Measurements from ENCODE around the gene RETREG3. TPM values are rescaled to one million over a fixed set of nuclear protein-coding genes. Genes with fewer than 3 reads are reported as not detected.

RETREG3 gene
- total RNA-seq, 1 experiment from 2014 or later: 59.0 TPM

DNA sequence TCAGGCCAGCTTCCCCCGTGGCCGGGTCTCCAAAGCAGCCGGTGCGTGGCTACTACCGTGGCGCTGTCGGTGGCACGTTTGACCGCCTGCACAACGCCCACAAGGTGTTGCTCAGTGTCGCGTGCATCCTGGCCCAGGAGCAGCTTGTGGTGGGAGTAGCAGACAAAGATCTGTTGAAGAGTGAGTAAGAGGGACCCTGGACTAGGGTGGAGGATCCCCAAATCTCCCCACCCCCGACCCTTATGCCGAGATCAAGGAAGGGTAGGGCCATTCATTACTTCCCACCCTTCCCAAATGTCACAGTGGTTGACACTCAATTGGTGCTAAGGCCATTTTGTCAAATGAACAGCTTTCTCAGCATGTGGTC, 46.0 kb downstream of the RETREG3 start:
- Mint-ChIP-seq H3K36me3 (ENCODE audit: insufficient read depth, unreplicated experiment) (peaks cover 72% of the 10 kb centered on the region), H3K27ac (ENCODE audit: unreplicated experiment) (peak overlapping the region; percentile 93), H3K4me1 (ENCODE audit: low read depth, unreplicated experiment) (peaks cover 21% of the 10 kb centered on the region), H3K4me3 (ENCODE audit: unreplicated experiment) (peak overlapping the region; percentile 77), H3K27me3 (ENCODE audit: insufficient read depth, unreplicated experiment) (no peaks in the 10 kb centered on the region), H3K9me3 (ENCODE audit: unreplicated experiment) (no peaks in the 10 kb centered on the region)
- DNase-seq: no peak
- intact Hi-C loops (cut with micrococcal nuclease; ENCODE audit: unreplicated experiment): no loop called here
- BruUV-seq (replicated peaks): no TSS peak
- ChIA-PET POLR2A (interaction anchor here (0.6 kb wide), 1 partner anchor 27 kb away, joined by 3 read pairs; the partner anchor contains the start of gene NAGLU), CTCF (no interaction called here)
- Histone ChIP-seq H3K36me3 (ENCODE audit: control insufficient read depth, insufficient read depth, low read length) (peaks cover 4% of the 10 kb centered on the region; the same call in 1 of the 2 replicates), H3K27me3 (replicated peaks; ENCODE audit: control insufficient read depth, insufficient read depth, low read length) (no peaks in the 10 kb centered on the region), H3K4me3 (ENCODE audit: low read depth, low read length) (peak overlapping the region; percentile 78), H3K9me3 (no peaks in the 10 kb centered on the region), H3K4me1 (peaks cover 13% of the 10 kb centered on the region)
- TF ChIP-seq, protein P1, sequence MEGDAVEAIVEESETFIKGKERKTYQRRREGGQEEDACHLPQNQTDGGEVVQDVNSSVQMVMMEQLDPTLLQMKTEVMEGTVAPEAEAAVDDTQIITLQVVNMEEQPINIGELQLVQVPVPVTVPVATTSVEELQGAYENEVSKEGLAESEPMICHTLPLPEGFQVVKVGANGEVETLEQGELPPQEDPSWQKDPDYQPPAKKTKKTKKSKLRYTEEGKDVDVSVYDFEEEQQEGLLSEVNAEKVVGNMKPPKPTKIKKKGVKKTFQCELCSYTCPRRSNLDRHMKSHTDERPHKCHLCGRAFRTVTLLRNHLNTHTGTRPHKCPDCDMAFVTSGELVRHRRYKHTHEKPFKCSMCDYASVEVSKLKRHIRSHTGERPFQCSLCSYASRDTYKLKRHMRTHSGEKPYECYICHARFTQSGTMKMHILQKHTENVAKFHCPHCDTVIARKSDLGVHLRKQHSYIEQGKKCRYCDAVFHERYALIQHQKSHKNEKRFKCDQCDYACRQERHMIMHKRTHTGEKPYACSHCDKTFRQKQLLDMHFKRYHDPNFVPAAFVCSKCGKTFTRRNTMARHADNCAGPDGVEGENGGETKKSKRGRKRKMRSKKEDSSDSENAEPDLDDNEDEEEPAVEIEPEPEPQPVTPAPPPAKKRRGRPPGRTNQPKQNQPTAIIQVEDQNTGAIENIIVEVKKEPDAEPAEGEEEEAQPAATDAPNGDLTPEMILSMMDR (IDR thresholded peaks at IDR 0.05; ENCODE audit: insufficient read depth in 1 of 2, low read depth in 1 of 2, low read length in 1 of 2, severe bottlenecking in 1 of 2, unreplicated experiment in 1 of 2): no peak

DNA sequence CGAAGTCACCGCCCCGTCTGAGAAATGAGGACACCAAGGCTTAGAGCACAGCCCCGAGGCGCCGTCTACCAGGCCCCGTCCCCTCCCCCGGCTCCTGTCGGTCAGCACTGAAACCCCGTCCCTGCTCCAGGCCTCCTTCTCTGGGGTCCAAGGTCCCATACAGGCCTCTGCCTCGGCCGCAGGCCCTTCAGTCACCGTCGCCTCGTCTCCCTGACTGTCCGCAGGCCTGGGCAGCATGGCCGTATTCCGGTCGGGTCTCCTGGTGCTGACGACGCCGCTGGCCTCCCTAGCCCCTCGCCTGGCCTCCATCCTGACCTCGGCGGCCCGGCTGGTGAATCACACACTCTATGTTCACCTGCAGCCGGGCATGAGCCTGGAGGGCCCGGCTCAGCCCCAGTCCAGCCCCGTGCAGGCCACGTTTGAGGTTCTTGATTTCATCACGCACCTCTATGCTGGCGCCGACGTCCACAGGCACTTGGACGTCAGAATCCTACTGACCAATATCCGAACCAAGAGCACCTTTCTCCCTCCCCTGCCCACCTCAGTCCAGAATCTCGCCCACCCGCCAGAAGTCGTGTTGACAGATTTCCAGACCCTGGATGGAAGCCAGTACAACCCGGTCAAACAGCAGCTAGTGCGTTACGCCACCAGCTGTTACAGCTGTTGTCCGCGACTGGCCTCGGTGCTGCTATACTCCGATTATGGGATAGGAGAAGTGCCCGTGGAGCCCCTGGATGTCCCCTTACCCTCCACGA, 46.6 kb downstream of the RETREG3 start:
- Mint-ChIP-seq H3K4me3 (ENCODE audit: unreplicated experiment) (peak overlapping the region; percentile 77), H3K4me1 (ENCODE audit: low read depth, unreplicated experiment) (peaks cover 16% of the 10 kb centered on the region), H3K27ac (ENCODE audit: unreplicated experiment) (peak overlapping the region; percentile 93), H3K27me3 (ENCODE audit: insufficient read depth, unreplicated experiment) (no peaks in the 10 kb centered on the region), H3K9me3 (ENCODE audit: unreplicated experiment) (no peaks in the 10 kb centered on the region), H3K36me3 (ENCODE audit: insufficient read depth, unreplicated experiment) (peaks cover 68% of the 10 kb centered on the region)
- POLR2A ChIA-PET: interaction anchor here (0.6 to 0.9 kb wide), 2 partner anchors 27 kb away, joined by 3 to 4 read pairs; partner anchors contain the start of gene NAGLU
- CTCF ChIA-PET: no interaction called here
- no peaks in the 10 kb centered on the region for H3K27me3 ChIP-seq (replicated peaks; ENCODE audit: control insufficient read depth, insufficient read depth, low read length)
- H3K4me3 ChIP-seq (ENCODE audit: low read depth, low read length): peak overlapping the region; percentile 78
- no peaks in the 10 kb centered on the region for H3K9me3 ChIP-seq
- H3K4me1 ChIP-seq: peaks cover 13% of the 10 kb centered on the region
- intact Hi-C loops (cut with micrococcal nuclease; ENCODE audit: unreplicated experiment): loop anchor here (1.0 kb wide), 1 partner anchor 15 kb away; the partner anchor contains the start of gene PSMC3IP
- peaks cover 4% of the 10 kb centered on the region; the same call in 1 of the 2 replicates for H3K36me3 ChIP-seq (ENCODE audit: control insufficient read depth, insufficient read depth, low read length)
- TSS peak; percentile 56 for BruUV-seq (replicated peaks)
- DNase-seq: peak; percentile 62 to 71
- TF ChIP-seq, protein P1 (IDR thresholded peaks at IDR 0.05; ENCODE audit: insufficient read depth in 1 of 2, low read depth in 1 of 2, low read length in 1 of 2, severe bottlenecking in 1 of 2, unreplicated experiment in 1 of 2): no peak

DNA sequence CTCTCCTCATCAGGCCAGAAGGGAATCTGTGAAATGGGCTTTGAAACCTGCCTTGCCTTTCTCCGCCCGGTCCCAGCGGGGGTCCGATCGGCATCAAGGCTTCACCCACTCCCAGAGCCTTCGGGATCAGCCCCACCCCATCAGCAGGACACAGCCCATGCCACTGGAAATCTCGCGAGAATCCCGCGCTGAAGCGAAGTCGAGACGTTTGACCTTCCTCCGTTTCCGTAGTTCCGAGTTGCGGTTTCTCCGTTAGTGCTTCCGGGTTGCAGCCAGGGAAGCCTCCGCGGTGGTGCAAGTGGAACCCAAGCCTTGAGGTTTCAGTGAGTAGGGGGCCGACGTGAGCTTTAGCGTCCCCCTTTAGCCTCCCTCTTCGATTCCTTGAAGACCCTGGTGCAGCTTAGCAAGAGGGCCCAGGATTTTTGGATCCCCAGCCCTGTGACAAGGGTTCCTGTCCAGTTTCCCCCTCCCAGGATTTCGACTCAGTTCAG, 47.2 kb downstream of the RETREG3 start, which contains the start of gene COASY:
Gene COASY (plus strand): TSS at position 252 of the 491 bp plus-strand sequence. CDS start 475 bp downstream, outside the sequence.
- CTCF ChIA-PET: no interaction called here
- peak within 1 kb of the TSS; percentile 93 for H3K27ac Mint-ChIP-seq (ENCODE audit: unreplicated experiment)

More for the DNA sequence above, 47.2 kb downstream of the RETREG3 start, which contains the start of gene COASY:
- intact Hi-C loops (cut with micrococcal nuclease; ENCODE audit: unreplicated experiment): loop anchor here (1.0 kb wide), 1 partner anchor 15 kb away; the partner anchor contains the start of gene PSMC3IP
- Histone ChIP-seq H3K9me3 (no peaks in the 10 kb centered on the region), H3K27me3 (replicated peaks; ENCODE audit: control insufficient read depth, insufficient read depth, low read length) (no peaks in the 10 kb centered on the region), H3K36me3 (ENCODE audit: control insufficient read depth, insufficient read depth, low read length) (peaks cover 4% of the 10 kb centered on the region; the same call in 1 of the 2 replicates), H3K4me3 (ENCODE audit: low read depth, low read length) (peak within 1 kb of the TSS; percentile 78), H3K4me1 (peaks cover 13% of the 10 kb centered on the region)
- Mint-ChIP-seq H3K4me3 (ENCODE audit: unreplicated experiment) (peak within 1 kb of the TSS; percentile 77), H3K9me3 (ENCODE audit: unreplicated experiment) (no peaks in the 10 kb centered on the region), H3K4me1 (ENCODE audit: low read depth, unreplicated experiment) (peaks cover 13% of the 10 kb centered on the region), H3K27me3 (ENCODE audit: insufficient read depth, unreplicated experiment) (no peaks in the 10 kb centered on the region), H3K36me3 (ENCODE audit: insufficient read depth, unreplicated experiment) (peaks cover 62% of the 10 kb centered on the region)
- TF ChIP-seq, protein P1 (IDR thresholded peaks at IDR 0.05; ENCODE audit: insufficient read depth in 1 of 2, low read depth in 1 of 2, low read length in 1 of 2, severe bottlenecking in 1 of 2, unreplicated experiment in 1 of 2): no peak
- peak; percentile 97 to 99 for DNase-seq
- POLR2A ChIA-PET: interaction anchor here (0.9 kb wide), 1 partner anchor 26 kb away, joined by 4 read pairs; the partner anchor contains the start of gene NAGLU
- BruUV-seq (replicated peaks): no TSS peak

All from Caco-2 (cell line).